ENCODE results near the gene CRIP3.

GRCh38 chr6:43306086-43306485 is 2.5 kb downstream of the CRIP3 start:
- TF ChIP-seq CTCF (conservative IDR thresholded peaks at IDR 0.05; ENCODE audit: low read depth, low read length) (no peak), SMC3 (IDR thresholded peaks at IDR 0.05; ENCODE audit: low read depth, low read length) (no peak), MAFK (IDR thresholded peaks at IDR 0.05; ENCODE audit: low read depth, low read length) (no peak), POLR2A (IDR thresholded peaks at IDR 0.05; ENCODE audit: low read depth, low read length) (no peak), FOS (IDR thresholded peaks at IDR 0.05; ENCODE audit: low read depth, low read length) (no peak), CEBPB (IDR thresholded peaks at IDR 0.05; ENCODE audit: low read depth, low read length) (no peak), RAD21 (IDR thresholded peaks at IDR 0.05; ENCODE audit: low read length) (no peak), RCOR1 (IDR thresholded peaks at IDR 0.05; ENCODE audit: insufficient replicate concordance, low read length) (no peak), CHD1 (IDR thresholded peaks at IDR 0.05; ENCODE audit: low read depth, low read length) (no peak), MAZ (IDR thresholded peaks at IDR 0.05; ENCODE audit: borderline replicate concordance, low read depth, low read length) (no peak)

All from IMR-90 (cell line).